ENCODE measurements around the gene OTOGL.

Gene OTOGL

DNA sequence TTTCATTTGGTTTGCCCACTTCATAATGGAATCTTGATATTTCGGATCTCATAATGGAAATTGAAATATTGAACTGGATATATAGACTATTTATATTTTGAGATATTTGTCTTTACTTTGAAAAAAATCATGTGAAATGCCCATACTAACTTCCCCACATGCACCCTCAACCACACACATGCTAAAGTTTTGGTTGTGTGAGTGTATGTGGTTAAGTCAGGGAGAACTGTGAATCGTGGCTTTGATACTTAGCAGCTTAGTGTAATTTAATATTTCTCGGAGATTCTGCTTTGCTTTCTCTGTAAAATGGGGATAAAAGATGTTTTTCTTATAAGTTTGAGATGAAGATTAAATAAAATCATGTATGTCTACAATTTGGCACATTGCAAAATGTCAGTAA, 162.1 kb downstream of the OTOGL start:
- Histone ChIP-seq H3K27me3 (ENCODE audit: insufficient read depth, low read length, poor library complexity, severe bottlenecking) (no peaks in the 10 kb centered on the region), H3F3A (ENCODE audit: low read depth) (no peaks in the 10 kb centered on the region), H3K79me2 (ENCODE audit: insufficient read depth, low read length) (no peaks in the 10 kb centered on the region)

DNA sequence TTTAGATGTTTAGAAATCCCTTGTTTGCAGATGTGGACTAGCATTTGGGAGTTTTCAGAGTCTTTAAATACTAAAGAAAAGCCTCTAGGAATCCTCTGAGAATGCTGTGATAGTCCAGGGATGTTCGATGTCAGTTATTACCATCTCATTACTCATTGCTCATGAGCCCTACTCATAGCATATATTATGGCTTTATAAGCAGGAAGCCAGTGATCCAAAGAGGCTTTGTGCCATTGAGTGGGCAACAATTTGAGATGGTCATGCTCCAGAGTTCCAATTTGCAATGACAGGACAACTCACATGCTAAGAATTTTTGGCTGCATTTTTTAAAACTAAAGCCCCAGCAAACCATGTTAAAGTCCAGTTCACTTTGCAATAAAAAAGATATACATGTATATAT, 163.0 kb downstream of the OTOGL start:
- no peak for TF ChIP-seq CTCF (conservative IDR thresholded peaks at IDR 0.05; ENCODE audit: low read length)
- TF ChIP-seq EZH2phosphoT487 (IDR thresholded peaks at IDR 0.05; ENCODE audit: borderline replicate concordance): no peak
- Histone ChIP-seq H3K9me2 (replicated peaks; ENCODE audit: low read depth, low read length) (no peaks in the 10 kb centered on the region), H3F3A (ENCODE audit: low read depth) (no peaks in the 10 kb centered on the region), H3K9ac (ENCODE audit: low read depth, low read length, poor library complexity, severe bottlenecking) (no peak overlapping the region), H3K4me3 (ENCODE audit: low read length, poor library complexity, severe bottlenecking) (no peak overlapping the region), H3K4me1 (ENCODE audit: insufficient read depth, low read length, poor library complexity, severe bottlenecking) (no peaks in the 10 kb centered on the region), H3K27me3 (ENCODE audit: insufficient read depth, low read length, poor library complexity, severe bottlenecking) (no peaks in the 10 kb centered on the region), H3K79me2 (ENCODE audit: insufficient read depth, low read length) (no peaks in the 10 kb centered on the region), H3K4me2 (ENCODE audit: low read depth, low read length, poor library complexity, severe bottlenecking) (no peak overlapping the region), H2AFZ (ENCODE audit: low read length) (no peak overlapping the region), H3K9me3 (ENCODE audit: insufficient read depth, low read depth, low read length) (no peaks in the 10 kb centered on the region), H4K20me1 (ENCODE audit: insufficient read depth, low read length, poor library complexity, severe bottlenecking) (no peaks in the 10 kb centered on the region), H3K36me3 (ENCODE audit: insufficient read depth, low read length) (no peaks in the 10 kb centered on the region)

More for the DNA sequence above, 162.1 kb downstream of the OTOGL start:
- TF ChIP-seq CTCF (conservative IDR thresholded peaks at IDR 0.05; ENCODE audit: low read length) (no peak), EZH2phosphoT487 (IDR thresholded peaks at IDR 0.05; ENCODE audit: borderline replicate concordance) (no peak)
- Histone ChIP-seq H3K9me3 (ENCODE audit: insufficient read depth, low read depth, low read length) (no peaks in the 10 kb centered on the region), H2AFZ (ENCODE audit: low read length) (no peak overlapping the region), H3K9me2 (replicated peaks; ENCODE audit: low read depth, low read length) (no peaks in the 10 kb centered on the region), H4K20me1 (ENCODE audit: insufficient read depth, low read length, poor library complexity, severe bottlenecking) (no peaks in the 10 kb centered on the region), H3K9ac (ENCODE audit: low read depth, low read length, poor library complexity, severe bottlenecking) (no peak overlapping the region), H3K4me2 (ENCODE audit: low read depth, low read length, poor library complexity, severe bottlenecking) (no peak overlapping the region), H3K36me3 (ENCODE audit: insufficient read depth, low read length) (no peaks in the 10 kb centered on the region), H3K4me1 (ENCODE audit: insufficient read depth, low read length, poor library complexity, severe bottlenecking) (no peaks in the 10 kb centered on the region), H3K4me3 (ENCODE audit: low read length, poor library complexity, severe bottlenecking) (no peak overlapping the region)

GRCh38 chr12:80262771-80263170, 163.4 kb downstream of the OTOGL start:
- Histone ChIP-seq H3K9me2 (replicated peaks; ENCODE audit: low read depth, low read length) (no peaks in the 10 kb centered on the region), H2AFZ (ENCODE audit: low read length) (no peak overlapping the region), H3K9me3 (ENCODE audit: insufficient read depth, low read depth, low read length) (no peaks in the 10 kb centered on the region), H3K27me3 (ENCODE audit: insufficient read depth, low read length, poor library complexity, severe bottlenecking) (no peaks in the 10 kb centered on the region), H3F3A (ENCODE audit: low read depth) (no peaks in the 10 kb centered on the region), H3K9ac (ENCODE audit: low read depth, low read length, poor library complexity, severe bottlenecking) (no peak overlapping the region), H3K4me3 (ENCODE audit: low read length, poor library complexity, severe bottlenecking) (no peak overlapping the region), H3K4me1 (ENCODE audit: insufficient read depth, low read length, poor library complexity, severe bottlenecking) (no peaks in the 10 kb centered on the region), H3K36me3 (ENCODE audit: insufficient read depth, low read length) (no peaks in the 10 kb centered on the region), H3K4me2 (ENCODE audit: low read depth, low read length, poor library complexity, severe bottlenecking) (no peak overlapping the region), H4K20me1 (ENCODE audit: insufficient read depth, low read length, poor library complexity, severe bottlenecking) (no peaks in the 10 kb centered on the region), H3K79me2 (ENCODE audit: insufficient read depth, low read length) (no peaks in the 10 kb centered on the region)
- TF ChIP-seq CTCF (conservative IDR thresholded peaks at IDR 0.05; ENCODE audit: low read length): no peak
- no peak for TF ChIP-seq EZH2phosphoT487 (IDR thresholded peaks at IDR 0.05; ENCODE audit: borderline replicate concordance)
